ENCODE results near the gene KCNT1.

DNA sequence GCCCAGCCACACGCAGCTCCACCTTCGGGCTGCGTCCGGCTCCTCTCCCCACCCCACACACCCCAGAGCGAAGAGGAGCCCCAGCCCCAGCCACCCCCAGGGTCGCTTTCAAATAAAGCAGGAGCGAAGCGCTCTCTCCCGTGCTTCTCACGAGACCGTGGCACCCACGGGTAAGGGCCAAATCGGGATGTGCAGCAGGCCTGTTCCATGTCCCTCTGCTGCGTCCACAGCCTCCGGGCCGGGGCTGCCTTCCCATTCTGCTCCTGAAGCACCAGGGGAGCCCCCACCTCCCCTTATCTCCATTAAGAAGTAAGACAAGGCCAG lies 59.8 kb downstream of the KCNT1 start:
- no peak for TF ChIP-seq POLR2A (IDR thresholded peaks at IDR 0.05; ENCODE audit: low read length)
- TF ChIP-seq, protein P1, sequence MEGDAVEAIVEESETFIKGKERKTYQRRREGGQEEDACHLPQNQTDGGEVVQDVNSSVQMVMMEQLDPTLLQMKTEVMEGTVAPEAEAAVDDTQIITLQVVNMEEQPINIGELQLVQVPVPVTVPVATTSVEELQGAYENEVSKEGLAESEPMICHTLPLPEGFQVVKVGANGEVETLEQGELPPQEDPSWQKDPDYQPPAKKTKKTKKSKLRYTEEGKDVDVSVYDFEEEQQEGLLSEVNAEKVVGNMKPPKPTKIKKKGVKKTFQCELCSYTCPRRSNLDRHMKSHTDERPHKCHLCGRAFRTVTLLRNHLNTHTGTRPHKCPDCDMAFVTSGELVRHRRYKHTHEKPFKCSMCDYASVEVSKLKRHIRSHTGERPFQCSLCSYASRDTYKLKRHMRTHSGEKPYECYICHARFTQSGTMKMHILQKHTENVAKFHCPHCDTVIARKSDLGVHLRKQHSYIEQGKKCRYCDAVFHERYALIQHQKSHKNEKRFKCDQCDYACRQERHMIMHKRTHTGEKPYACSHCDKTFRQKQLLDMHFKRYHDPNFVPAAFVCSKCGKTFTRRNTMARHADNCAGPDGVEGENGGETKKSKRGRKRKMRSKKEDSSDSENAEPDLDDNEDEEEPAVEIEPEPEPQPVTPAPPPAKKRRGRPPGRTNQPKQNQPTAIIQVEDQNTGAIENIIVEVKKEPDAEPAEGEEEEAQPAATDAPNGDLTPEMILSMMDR (IDR thresholded peaks at IDR 0.05), result no peak
- no peak for TF ChIP-seq JUN (IDR thresholded peaks at IDR 0.05)
- TF ChIP-seq, protein P2, sequence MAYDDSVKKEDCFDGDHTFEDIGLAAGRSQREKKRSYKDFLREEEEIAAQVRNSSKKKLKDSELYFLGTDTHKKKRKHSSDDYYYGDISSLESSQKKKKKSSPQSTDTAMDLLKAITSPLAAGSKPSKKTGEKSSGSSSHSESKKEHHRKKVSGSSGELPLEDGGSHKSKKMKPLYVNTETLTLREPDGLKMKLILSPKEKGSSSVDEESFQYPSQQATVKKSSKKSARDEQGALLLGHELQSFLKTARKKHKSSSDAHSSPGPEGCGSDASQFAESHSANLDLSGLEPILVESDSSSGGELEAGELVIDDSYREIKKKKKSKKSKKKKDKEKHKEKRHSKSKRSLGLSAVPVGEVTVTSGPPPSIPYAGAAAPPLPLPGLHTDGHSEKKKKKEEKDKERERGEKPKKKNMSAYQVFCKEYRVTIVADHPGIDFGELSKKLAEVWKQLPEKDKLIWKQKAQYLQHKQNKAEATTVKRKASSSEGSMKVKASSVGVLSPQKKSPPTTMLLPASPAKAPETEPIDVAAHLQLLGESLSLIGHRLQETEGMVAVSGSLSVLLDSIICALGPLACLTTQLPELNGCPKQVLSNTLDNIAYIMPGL (CRISPR knock-in tag; IDR thresholded peaks at IDR 0.05; ENCODE audit: borderline replicate concordance), result no peak
